Lower leg skin (tissue), 3 donors: ENCODE data around the gene CCDC85C.

Experiments used
- CTCF ChIP-seq, 3 donors: fragments of 450-650 bp; IDR thresholded peaks; one replicate each; pipeline ENCODE4 v1.5.1; 2016; ENCODE audit warnings: antibody characterized with exemption in 3 of 3, mild to moderate bottlenecking in 3 of 3, moderate library complexity in 2 of 3
- POLR2A ChIP-seq, 2 donors: fragments of 450-650 bp; IDR thresholded peaks; one replicate each; pipeline ENCODE4 v1.6.1; 2016 to 2017; ENCODE audit warnings: antibody characterized with exemption in 2 of 2, mild to moderate bottlenecking in 1 of 2, moderate library complexity in 1 of 2

GRCh38 chr14:99575043-99576023 lies 28.7 kb downstream of the CCDC85C start:
- TF ChIP-seq CTCF (IDR thresholded peaks at IDR 0.05) (no peak), POLR2A (IDR thresholded peaks at IDR 0.05) (no peak)
